HCT116 (cell line): ENCODE measurements around the gene SPARC. TPM values are rescaled to one million over a fixed set of nuclear protein-coding genes. Genes with fewer than 3 reads are reported as not detected.

Experiments used
- ATAC-seq: fragments of 200-7000 bp; cut with Tn5 transposase; 2 replicates; pipeline ENCODE4 v1.9.1; 2020; ENCODE audit warnings: mild to moderate bottlenecking, moderate library complexity
- BruUV-seq: library from RNA; stranded (reverse); fragments of 400-500 nt; replicated peaks from 2 replicates; lab custom pipeline; 2021; lab: Mats Ljungman, UMichigan
- CTCF ChIA-PET: fragments of 300-600 bp; sonication (Branson Sonifier 250); formaldehyde crosslinking; loops from one replicate; lab custom pipeline; 2021; ENCODE audit warnings: antibody characterized with exemption; lab: Charles Lee
- POLR2A ChIA-PET: fragments of 300-600, 350-600 bp; sonication (Branson Sonifier 250); formaldehyde crosslinking; loops from one replicate; lab custom pipeline; 2021; ENCODE audit warnings: antibody characterized with exemption; lab: Charles Lee
- RAD21 ChIA-PET, 2 experiments: fragments of 300-600 bp; sonication (Branson Sonifier 250); formaldehyde crosslinking; loops; one replicate each; lab custom pipeline; 2023; ENCODE audit warnings: low total read pairs in 2 of 2; ENCODE audit not compliant: uncharacterized antibody in 2 of 2, unreplicated experiment in 2 of 2, low non-redundant PET in 1 of 2; lab: Charles Lee
- DNase-seq: peaks from one replicate; pipeline ENCODE4 v3.0.0-alpha.2; 2010; ENCODE audit warnings: low read depth, low spot score
- H2AFZ ChIP-seq: fragments of 200-600 bp; shearing (Covaris generic), sonication (generic); 2 replicates; pipeline ENCODE4 v1.6.1; 2017; ENCODE audit warnings: low read depth, mixed run types, mixed read lengths, antibody characterized with exemption, low read length; ENCODE audit not compliant: poor library complexity, severe bottlenecking
- H3K27ac ChIP-seq: 2 replicates; pipeline ENCODE4 v1.5.1; 2012; ENCODE audit warnings: low read depth, low read length
- H3K27me3 ChIP-seq: fragments of 200-600 bp; sonication (generic); 2 replicates; pipeline ENCODE4 v1.6.1; 2016; ENCODE audit warnings: mixed run types, low read length, mixed read lengths; ENCODE audit not compliant: insufficient read depth
- H3K36me3 ChIP-seq, 2 experiments: fragments of 200-500 bp in 1 of 2; fragments of 200-600 bp in 1 of 2; sonication (Bioruptor generic) in 1 of 2; sonication (generic) in 1 of 2; 2 replicates each; pipeline versions ENCODE4 v1.5.1 to v1.6.1; 2014 to 2016; ENCODE audit warnings: low read length in 2 of 2, inconsistent platforms in 1 of 2, mixed read lengths in 1 of 2, mixed run types in 1 of 2; ENCODE audit not compliant: insufficient read depth in 2 of 2, control insufficient read depth in 1 of 2
- H3K4me1 ChIP-seq, 2 experiments: fragments of 200-600 bp in 1 of 2; sonication (generic) in 1 of 2; 2 replicates each; pipeline versions ENCODE4 v1.5.1 to v1.6.1; 2012 to 2017; ENCODE audit warnings: low read length in 2 of 2, inconsistent platforms in 1 of 2, mild to moderate bottlenecking in 1 of 2, mixed read lengths in 1 of 2, mixed run types in 1 of 2, moderate library complexity in 1 of 2; ENCODE audit not compliant: insufficient read depth in 2 of 2, control insufficient read depth in 1 of 2
- H3K4me2 ChIP-seq: fragments of 200-600 bp; sonication (generic); 2 replicates; pipeline ENCODE4 v1.6.1; 2017; ENCODE audit warnings: mixed run types, low read length, mixed read lengths
- H3K4me3 ChIP-seq, 2 experiments: fragments of 200-600 bp in 1 of 2; sonication (generic) in 1 of 2; replicated peaks in 1 of 2; 2 replicates each; pipeline ENCODE4 v1.5.1; 2011 to 2016; ENCODE audit warnings: low read length in 2 of 2, control low read depth in 1 of 2, low read depth in 1 of 2, mild to moderate bottlenecking in 1 of 2, mixed read lengths in 1 of 2, mixed run types in 1 of 2
- H3K79me2 ChIP-seq: fragments of 200-600 bp; sonication (generic); 2 replicates; pipeline ENCODE4 v1.6.1; 2017; ENCODE audit warnings: mild to moderate bottlenecking, mixed run types, low read length, moderate library complexity, mixed read lengths; ENCODE audit not compliant: insufficient read depth
- H3K9ac ChIP-seq: fragments of 200-600 bp; sonication (generic); 2 replicates; pipeline ENCODE4 v1.6.1; 2016; ENCODE audit warnings: low read length, mixed read lengths
- H3K9me2 ChIP-seq: fragments of 200-600 bp; sonication (generic), shearing (Covaris generic); 2 replicates; pipeline ENCODE4 v1.6.1; 2017; ENCODE audit warnings: mixed run types, mild to moderate bottlenecking, moderate library complexity; ENCODE audit not compliant: insufficient read depth
- H3K9me3 ChIP-seq, 2 experiments: fragments of 200-500 bp in 1 of 2; fragments of 200-600 bp in 1 of 2; sonication (Bioruptor generic) in 1 of 2; sonication (generic) in 1 of 2; 2 replicates each; pipeline ENCODE4 v1.6.1; 2014 to 2017; ENCODE audit warnings: low read length in 2 of 2, mixed read lengths in 2 of 2, inconsistent platforms in 1 of 2, low read depth in 1 of 2, mild to moderate bottlenecking in 1 of 2, mixed run types in 1 of 2, moderate library complexity in 1 of 2; ENCODE audit not compliant: control insufficient read depth in 1 of 2, insufficient read depth in 1 of 2
- H4K20me1 ChIP-seq: fragments of 200-600 bp; sonication (generic), shearing (Covaris generic); 2 replicates; pipeline ENCODE4 v1.6.1; 2017; ENCODE audit warnings: mixed run types, mild to moderate bottlenecking, moderate library complexity; ENCODE audit not compliant: insufficient read depth
- CBX3 ChIP-seq: IDR thresholded peaks from 2 replicates; pipeline ENCODE4 v1.6.1; 2012; ENCODE audit warnings: low read depth
- CEBPB ChIP-seq: IDR thresholded peaks from 2 replicates; pipeline ENCODE4 v1.6.1; 2012; ENCODE audit warnings: low read depth
- ELF1 ChIP-seq: IDR thresholded peaks from 2 replicates; pipeline ENCODE4 v1.6.1; 2012; ENCODE audit warnings: low read depth, borderline replicate concordance
- EZH2phosphoT487 ChIP-seq: fragments of 200-600 bp; IDR thresholded peaks from 2 replicates; pipeline ENCODE4 v1.6.1; 2018; ENCODE audit warnings: antibody characterized with exemption, borderline replicate concordance
- JUND ChIP-seq: IDR thresholded peaks from 2 replicates; pipeline ENCODE4 v1.6.1; 2012
- POLR2A ChIP-seq: IDR thresholded peaks from 2 replicates; pipeline ENCODE4 v1.7.0; 2011; ENCODE audit warnings: borderline replicate concordance; ENCODE audit not compliant: insufficient read depth, insufficient read length; ENCODE audit errors: extremely low read depth
- POLR2AphosphoS5 ChIP-seq: IDR thresholded peaks from 2 replicates; pipeline ENCODE4 v1.6.1; 2011; ENCODE audit warnings: mild to moderate bottlenecking, low read depth, low read length, moderate library complexity
- RAD21 ChIP-seq: IDR thresholded peaks from 2 replicates; pipeline ENCODE4 v1.6.1; 2012; ENCODE audit warnings: low read depth, mild to moderate bottlenecking
- SP1 ChIP-seq: IDR thresholded peaks from 2 replicates; pipeline ENCODE4 v1.6.1; 2012; ENCODE audit warnings: low read depth
- TCF7L2 ChIP-seq: IDR thresholded peaks from 2 replicates; pipeline ENCODE4 v1.7.0; 2011; ENCODE audit warnings: borderline replicate concordance, inconsistent platforms; ENCODE audit not compliant: insufficient read depth, insufficient read length; ENCODE audit errors: extremely low read depth
- YY1 ChIP-seq: IDR thresholded peaks from 2 replicates; pipeline ENCODE4 v1.6.1; 2011; ENCODE audit warnings: low read length, low read depth, moderate library complexity, mild to moderate bottlenecking; ENCODE audit not compliant: insufficient replicate concordance; ENCODE audit errors: extremely low read depth
- ZNF274 ChIP-seq: fragments of 200-500 bp; sonication (Bioruptor generic); IDR thresholded peaks from 2 replicates; pipeline ENCODE4 v1.6.1; 2014; ENCODE audit warnings: mild to moderate bottlenecking, low read depth, low read length, inconsistent platforms
- intact Hi-C: fragments of 100-400 bp; cut with micrococcal nuclease; formaldehyde crosslinking; loops from 2 replicates; pipeline ENCODE4 v1.10.0; 2022
- total RNA-seq: library from RNA; stranded (reverse); gene quantifications from one replicate; pipeline ENCODE4 v1.2.1, GENCODE V29; 2021; ENCODE audit not compliant: unreplicated experiment
- TF ChIP-seq, protein P1 (sequence below), 3 experiments: fragments of 200-600 bp in 1 of 3; sonication (generic) in 1 of 3; IDR thresholded peaks in 2 of 3; conservative IDR thresholded peaks in 1 of 3; 2 replicates each; pipeline ENCODE4 v1.5.1; 2012 to 2017; ENCODE audit warnings: low read depth in 2 of 3, low read length in 2 of 3, antibody characterized with exemption in 1 of 3, borderline replicate concordance in 1 of 3, control low read depth in 1 of 3, mild to moderate bottlenecking in 1 of 3, mixed read lengths in 1 of 3, mixed run types in 1 of 3, moderate library complexity in 1 of 3; ENCODE audit not compliant: insufficient read depth in 1 of 3
- TF ChIP-seq, protein P2 (sequence below): IDR thresholded peaks from 2 replicates; pipeline ENCODE4 v1.6.1; 2012; ENCODE audit warnings: low read depth
- TF ChIP-seq, protein P3 (sequence below): IDR thresholded peaks from 2 replicates; pipeline ENCODE4 v1.6.1; 2012
- TF ChIP-seq, protein P4 (sequence below): IDR thresholded peaks from 2 replicates; pipeline ENCODE4 v1.6.1; 2012

SPARC gene
- total RNA-seq, 1 experiment from 2014 or later = 3.0 TPM

DNA sequence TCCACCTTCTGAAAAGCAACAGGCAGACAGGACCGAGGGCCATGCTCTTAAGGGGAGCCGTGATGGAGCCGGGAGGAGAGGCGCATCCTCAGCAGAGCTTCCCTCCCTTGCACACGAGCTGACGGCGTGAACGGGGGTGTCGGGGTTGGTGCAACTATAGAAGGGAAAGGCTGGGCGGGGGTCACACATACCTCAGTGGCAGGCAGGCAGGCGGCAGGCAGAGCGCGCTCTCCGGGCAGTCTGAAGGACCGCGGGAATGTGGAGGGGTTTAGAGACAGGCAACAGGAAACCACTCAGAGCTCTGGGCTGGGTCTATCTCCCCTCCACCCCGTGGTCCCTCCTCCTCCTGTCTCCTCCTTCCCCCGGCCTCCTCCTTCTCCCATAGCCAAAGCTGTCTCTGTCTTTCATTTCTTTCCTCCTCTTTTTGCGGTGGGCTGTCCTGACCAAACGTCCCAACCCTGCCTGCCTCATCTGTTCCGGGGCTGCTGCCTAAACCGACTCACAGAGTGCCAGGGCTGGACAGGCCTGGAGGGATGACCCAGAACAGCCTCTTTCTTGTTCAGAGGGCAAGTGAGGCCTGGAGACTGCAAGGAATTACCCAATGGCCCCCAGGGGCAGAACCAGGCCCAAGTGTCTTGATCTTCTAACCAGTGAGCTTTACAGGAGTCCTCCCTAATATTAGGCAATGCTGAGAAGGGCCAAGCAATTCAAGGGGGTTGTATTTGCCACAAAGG lies at the start of gene SPARC (continued):
- no peak for TF ChIP-seq SP1

DNA sequence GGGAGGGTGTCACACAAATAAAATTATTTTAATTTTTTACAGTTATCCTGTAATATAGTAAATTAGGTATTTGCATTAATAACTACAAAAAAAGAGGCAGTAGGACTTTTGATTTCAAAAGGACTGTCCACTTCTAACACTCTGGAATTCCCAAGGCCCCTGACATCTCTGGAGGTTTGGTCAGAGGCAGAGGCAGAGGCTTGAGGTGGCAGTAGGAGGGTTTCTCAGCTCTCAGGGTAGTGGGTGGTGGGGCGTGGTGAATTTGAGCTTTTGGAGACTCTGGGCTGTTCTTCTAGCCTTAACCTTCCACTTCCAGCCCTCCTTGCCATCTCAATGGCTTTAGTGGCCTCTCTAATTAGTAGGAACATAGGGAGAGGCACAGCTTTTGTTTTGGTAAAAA lies 48.9 kb upstream of the SPARC start:
- no peak overlapping the region for H3K27ac ChIP-seq
- TF ChIP-seq, protein P1, sequence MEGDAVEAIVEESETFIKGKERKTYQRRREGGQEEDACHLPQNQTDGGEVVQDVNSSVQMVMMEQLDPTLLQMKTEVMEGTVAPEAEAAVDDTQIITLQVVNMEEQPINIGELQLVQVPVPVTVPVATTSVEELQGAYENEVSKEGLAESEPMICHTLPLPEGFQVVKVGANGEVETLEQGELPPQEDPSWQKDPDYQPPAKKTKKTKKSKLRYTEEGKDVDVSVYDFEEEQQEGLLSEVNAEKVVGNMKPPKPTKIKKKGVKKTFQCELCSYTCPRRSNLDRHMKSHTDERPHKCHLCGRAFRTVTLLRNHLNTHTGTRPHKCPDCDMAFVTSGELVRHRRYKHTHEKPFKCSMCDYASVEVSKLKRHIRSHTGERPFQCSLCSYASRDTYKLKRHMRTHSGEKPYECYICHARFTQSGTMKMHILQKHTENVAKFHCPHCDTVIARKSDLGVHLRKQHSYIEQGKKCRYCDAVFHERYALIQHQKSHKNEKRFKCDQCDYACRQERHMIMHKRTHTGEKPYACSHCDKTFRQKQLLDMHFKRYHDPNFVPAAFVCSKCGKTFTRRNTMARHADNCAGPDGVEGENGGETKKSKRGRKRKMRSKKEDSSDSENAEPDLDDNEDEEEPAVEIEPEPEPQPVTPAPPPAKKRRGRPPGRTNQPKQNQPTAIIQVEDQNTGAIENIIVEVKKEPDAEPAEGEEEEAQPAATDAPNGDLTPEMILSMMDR (IDR thresholded peaks at IDR 0.05 in 2 of 3, conservative IDR thresholded peaks at IDR 0.05 in 1 of 3; ENCODE audit: borderline replicate concordance in 1 of 3, insufficient read depth in 1 of 3, low read depth in 2 of 3, low read length in 2 of 3) = no peak
- TF ChIP-seq RAD21 (no peak), YY1 (no peak), CBX3 (no peak), ELF1 (no peak), POLR2A (no peak), POLR2AphosphoS5 (no peak), JUND (no peak), CEBPB (no peak), ZNF274 (no peak), EZH2phosphoT487 (no peak), TCF7L2 (no peak)
- TF ChIP-seq, protein P2, sequence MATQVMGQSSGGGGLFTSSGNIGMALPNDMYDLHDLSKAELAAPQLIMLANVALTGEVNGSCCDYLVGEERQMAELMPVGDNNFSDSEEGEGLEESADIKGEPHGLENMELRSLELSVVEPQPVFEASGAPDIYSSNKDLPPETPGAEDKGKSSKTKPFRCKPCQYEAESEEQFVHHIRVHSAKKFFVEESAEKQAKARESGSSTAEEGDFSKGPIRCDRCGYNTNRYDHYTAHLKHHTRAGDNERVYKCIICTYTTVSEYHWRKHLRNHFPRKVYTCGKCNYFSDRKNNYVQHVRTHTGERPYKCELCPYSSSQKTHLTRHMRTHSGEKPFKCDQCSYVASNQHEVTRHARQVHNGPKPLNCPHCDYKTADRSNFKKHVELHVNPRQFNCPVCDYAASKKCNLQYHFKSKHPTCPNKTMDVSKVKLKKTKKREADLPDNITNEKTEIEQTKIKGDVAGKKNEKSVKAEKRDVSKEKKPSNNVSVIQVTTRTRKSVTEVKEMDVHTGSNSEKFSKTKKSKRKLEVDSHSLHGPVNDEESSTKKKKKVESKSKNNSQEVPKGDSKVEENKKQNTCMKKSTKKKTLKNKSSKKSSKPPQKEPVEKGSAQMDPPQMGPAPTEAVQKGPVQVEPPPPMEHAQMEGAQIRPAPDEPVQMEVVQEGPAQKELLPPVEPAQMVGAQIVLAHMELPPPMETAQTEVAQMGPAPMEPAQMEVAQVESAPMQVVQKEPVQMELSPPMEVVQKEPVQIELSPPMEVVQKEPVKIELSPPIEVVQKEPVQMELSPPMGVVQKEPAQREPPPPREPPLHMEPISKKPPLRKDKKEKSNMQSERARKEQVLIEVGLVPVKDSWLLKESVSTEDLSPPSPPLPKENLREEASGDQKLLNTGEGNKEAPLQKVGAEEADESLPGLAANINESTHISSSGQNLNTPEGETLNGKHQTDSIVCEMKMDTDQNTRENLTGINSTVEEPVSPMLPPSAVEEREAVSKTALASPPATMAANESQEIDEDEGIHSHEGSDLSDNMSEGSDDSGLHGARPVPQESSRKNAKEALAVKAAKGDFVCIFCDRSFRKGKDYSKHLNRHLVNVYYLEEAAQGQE = no peak
- TF ChIP-seq, protein P3, sequence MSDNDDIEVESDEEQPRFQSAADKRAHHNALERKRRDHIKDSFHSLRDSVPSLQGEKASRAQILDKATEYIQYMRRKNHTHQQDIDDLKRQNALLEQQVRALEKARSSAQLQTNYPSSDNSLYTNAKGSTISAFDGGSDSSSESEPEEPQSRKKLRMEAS = no peak
- TF ChIP-seq, protein P4, sequence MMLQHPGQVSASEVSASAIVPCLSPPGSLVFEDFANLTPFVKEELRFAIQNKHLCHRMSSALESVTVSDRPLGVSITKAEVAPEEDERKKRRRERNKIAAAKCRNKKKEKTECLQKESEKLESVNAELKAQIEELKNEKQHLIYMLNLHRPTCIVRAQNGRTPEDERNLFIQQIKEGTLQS = no peak
- H4K20me1 ChIP-seq = no peaks in the 10 kb centered on the region
- BruUV-seq = no TSS peak
- H3K9ac ChIP-seq = no peak overlapping the region
- no peak for ATAC-seq
- ChIA-PET POLR2A (no interaction called here), RAD21 (no interaction called here), CTCF (no interaction called here)
- intact Hi-C loops = no loop called here
- no peak overlapping the region for H3K4me2 ChIP-seq
- peaks cover 13 to 15% of the 10 kb centered on the region in 2 experiments for H3K4me1 ChIP-seq
- H3K4me3 ChIP-seq = no peak overlapping the region
- no peaks in the 10 kb centered on the region for H3K9me3 ChIP-seq
- no peak overlapping the region for H2AFZ ChIP-seq
- H3K27me3 ChIP-seq = no peaks in the 10 kb centered on the region
- no peak for DNase-seq
- no peaks in the 10 kb centered on the region for H3K9me2 ChIP-seq
- H3K36me3 ChIP-seq = no peaks in the 10 kb centered on the region
- H3K79me2 ChIP-seq = no peaks in the 10 kb centered on the region
